Measurements from ENCODE around the gene KAZN.

The KAZN gene

DNA sequence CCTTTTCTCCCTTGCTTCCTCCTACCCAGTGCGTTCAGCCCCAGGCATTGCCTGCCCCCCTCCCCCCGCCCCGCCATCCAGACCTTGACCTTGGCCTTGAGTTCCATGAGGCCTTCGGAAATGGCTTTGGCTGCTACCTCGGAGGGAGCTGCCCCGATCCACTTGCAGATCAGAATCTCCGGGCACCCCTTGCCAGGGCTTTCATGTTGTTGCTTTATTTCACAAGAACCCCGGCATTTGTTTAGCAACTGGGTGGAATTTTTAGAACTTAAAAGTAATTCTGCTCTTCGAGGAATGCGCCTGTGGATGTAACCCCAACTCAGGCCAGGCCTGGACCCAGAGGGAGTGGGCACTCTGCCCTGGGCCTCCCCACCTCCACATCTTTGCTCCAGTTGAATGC lies 401.0 kb downstream of the KAZN start:
- DNase-seq: no peak

DNA sequence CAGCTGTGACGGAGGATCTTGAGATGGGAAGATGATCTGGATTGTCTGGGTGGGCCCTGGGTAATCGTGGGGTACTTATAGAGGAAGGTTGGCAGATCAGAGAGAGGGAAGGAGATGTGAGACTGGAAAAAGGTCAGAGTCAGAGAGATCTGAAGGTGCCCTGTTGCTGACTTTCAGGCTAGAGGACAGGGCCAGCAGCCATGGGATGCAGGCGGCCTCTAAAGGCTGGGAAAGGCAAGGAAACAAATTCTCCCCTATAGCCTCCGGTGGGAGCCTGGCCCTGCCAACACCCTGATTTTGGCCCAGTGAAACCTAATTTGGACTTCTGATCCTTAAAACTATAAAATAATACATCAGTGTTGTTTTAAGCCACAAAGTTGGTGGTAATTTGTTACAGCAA lies 401.5 kb downstream of the KAZN start:
- no peak for DNase-seq

DNA sequence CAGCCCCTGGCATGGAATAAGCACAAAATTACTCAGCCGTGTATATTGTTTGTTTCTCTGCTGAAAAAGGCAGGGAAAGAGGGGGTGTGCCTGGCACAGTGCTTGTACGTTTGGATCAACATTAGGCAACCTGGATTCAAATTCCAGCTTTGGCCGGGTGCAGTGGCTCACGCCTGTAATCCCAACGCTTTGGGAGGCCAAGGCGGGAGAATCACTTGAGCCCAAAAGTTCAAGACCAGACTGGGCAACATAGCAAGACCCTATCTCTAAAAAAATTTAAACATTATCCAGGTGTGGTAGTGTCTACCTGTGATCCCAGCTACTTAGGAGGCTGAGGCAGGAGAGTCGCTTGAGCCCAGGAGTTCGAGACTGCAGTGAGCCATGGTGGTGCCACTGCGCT lies 402.2 kb downstream of the KAZN start:
- no peak for DNase-seq

DNA sequence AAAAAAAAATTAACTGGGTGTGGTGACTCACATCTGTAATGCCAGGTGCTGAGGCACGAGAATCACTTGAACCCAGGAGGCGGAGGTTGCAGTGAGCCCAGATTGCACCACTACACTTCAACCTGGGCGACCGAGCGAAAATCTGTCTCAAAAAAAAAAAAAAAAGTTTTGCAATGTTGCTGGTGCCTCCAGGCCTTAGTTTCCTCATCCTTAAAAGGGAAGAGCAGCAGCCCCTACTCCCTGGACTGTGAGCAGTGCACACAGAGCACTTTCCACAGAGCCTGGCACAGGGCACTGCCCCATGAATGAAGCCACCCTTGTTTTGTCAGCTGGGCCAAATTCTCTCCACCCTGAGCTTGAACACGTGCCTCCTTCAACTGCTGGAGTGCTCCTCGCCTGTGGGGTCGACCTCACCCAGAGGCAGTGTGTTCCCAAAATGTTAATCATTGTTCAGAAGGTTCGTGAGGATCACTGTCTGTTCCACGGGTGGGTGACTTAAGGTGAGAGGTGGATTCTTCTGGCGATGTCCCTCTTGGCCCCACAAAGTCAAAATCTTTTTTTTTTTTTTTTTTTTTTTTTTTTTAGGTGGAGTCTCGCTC lies 402.9 kb downstream of the KAZN start:
- no peak for DNase-seq

DNA sequence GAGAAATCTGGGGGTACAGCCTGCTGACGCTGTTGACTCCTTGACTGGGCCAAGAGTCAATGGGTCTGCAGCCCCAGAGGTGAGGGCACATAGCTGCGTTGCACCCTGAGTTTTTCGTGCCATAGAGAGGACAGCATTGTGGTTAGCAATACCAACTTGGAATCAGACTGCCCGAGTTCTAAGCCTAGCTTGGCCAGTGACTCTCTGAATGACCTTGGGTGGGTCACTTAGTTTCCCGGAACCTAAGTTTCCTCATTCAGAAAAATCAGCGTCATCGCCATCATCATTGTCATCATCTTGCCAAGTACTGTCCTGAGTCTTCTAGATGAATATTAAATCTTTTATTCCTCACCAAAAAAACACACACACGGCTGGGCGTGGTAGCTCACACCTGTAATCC lies 403.8 kb downstream of the KAZN start:
- no peak for DNase-seq

DNA sequence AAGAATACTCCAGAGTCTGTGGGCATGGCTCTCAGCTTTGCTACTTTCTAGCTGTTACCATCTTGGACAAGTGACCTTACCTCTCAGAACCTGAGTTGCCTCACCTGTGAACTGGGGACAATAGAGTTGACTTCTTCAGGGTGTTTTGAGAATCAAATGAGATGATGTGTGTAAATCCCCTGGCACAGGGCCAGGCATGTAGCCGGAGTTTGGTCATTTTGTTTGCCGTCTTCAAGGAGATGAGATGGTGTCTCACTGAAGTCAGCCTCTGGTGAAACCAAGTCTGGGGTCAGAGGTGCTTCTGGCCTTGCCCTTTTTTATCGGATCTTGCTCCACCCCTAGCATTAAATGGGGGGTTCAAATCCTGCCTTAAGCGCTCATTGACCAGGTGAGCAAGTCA lies 405.9 kb downstream of the KAZN start:
- no peak for DNase-seq

DNA sequence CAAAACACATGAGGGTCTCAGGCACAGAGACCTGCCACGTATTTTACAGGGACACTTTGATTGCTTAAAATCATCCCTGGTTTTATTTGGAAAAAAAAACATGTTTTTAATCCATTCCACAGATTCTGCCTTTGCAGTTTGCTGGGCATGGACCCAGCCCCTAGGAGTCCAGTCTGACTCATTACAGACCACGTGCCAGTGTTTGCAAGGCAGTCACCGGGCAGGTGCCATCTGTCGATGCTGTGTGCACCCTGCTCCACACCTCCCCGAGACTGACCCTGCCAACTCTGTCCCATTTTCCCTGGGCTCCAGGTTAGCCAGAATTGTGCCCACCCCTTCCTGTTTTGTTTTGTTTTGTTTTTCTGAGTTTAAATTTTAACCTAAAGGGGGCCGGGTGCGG lies 406.6 kb downstream of the KAZN start:
- no peak for DNase-seq

DNA sequence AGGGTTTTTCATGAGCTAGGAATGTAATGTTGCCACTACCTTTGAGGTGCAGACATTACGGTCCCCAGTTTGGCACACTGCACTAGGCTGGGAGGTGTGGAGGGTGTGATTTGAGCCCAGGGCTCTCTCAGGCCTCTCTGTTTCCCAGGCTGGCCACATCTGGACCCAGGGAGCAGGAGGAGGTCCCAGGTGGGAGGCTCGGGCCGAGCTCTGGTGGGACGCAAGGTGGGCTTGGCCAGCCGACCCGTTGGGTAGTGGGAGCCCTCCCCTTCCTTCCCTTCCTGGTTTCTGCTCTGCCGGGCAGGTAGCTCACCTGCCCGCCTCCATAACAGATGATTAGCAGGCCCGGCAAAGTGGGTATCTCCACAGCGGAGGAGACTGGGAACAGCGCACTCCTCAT lies 408.9 kb downstream of the KAZN start:
- no peak for DNase-seq

DNA sequence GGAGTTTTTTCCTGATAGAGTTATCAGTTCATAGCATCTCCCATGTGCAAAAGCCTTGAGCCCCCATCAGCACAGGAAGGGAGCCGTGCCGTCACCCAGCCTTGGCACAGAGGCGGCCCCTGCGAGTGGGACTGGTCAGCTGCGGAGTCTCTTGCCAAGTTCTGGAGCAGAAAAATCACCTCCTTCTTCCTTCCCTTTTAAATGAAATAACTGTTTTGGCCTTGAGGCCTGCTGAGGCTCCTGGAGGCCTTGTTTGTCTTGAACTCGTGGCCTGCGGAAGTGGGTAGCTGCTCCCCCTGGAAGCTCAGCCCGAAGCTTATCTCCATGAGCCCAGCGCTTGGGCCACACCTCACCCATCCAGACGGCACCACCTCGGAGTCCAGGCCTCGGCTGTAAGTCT lies 409.4 kb downstream of the KAZN start:
- no peak for DNase-seq

DNA sequence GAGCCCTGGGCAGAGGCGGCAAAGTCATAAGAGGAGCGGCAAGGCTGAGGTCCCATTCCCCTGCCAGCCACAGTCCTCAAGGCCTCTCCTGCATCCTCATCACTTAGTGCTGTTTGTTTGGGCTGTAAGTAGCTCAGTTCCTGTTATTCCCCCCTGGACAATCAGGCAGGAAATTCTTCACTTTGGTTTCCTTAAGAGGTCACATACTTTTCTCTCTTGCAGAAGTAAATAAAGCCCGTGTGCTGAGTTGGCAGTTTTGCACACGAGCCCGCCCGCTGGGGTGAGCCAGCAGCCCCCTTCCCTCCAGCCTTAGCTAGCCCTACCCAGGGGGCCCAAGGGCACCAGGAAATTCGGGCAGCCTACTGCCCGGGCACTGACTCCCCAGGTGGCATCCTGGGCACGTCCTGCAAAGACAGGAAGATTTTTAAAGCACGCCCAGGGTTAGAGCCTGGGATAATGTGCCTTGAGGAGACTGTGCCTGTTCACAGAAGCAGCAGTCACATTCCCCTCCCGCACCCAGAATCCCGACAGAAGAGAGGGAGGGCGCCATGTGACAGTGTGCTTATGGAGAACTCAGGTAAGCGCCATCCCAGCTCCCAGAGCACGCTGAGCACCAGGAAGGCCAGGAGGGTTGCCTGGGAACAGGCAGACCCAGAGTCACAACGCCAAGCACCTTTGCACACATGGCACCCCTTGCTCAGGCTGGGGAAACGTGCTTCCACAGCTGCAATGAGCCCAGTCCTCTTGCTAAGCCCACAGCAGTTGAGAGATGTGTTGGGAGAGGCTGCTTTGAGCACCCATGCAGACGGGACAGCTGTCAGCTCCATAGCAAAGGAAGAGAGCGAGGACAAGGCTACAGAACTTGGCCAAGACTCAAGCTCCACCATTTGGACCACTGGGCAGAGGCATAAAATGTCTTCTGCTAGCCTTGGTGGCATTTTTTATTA lies 410.6 kb downstream of the KAZN start:
- no peak for DNase-seq

DNA sequence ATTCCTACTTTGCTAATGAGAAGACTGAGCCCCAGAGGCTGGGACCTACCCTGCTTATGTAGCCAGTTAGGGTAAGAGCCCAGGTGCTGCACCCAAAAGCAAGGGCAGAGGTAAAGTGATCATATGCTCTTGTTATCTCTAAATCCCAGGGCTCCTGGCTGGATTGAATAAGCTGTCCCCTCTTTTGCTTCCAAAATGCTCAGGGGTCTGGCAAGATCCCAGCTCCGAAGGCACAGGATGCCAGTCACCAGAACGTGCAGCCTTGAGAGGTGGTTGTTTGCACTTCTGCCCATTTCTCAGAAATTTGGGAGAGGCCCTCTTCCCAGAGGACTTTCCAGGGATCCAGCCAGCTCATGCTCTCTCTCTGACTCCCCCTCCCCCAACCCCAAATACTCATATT lies 412.7 kb downstream of the KAZN start:
- no peak for DNase-seq

DNA sequence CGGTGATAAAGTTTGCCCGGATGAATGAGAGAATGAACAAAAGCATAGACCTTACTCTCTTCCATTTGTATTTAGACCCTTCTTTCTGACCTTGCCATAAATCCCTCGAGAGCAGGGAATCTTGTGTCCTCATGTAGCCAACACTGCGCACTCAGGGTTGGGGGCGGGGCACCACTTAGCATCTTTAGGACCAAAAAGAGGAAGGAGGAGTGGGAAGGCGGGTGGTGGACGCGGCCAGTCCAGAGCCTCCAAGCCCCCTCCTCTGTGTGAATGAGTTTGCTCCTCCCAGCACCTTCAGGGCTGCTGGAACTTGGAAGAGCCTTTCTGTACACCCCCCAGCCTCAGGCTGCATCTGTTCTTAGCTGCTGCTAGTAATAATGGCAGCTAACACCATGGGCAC lies 413.2 kb downstream of the KAZN start:
- no peak for DNase-seq

DNA sequence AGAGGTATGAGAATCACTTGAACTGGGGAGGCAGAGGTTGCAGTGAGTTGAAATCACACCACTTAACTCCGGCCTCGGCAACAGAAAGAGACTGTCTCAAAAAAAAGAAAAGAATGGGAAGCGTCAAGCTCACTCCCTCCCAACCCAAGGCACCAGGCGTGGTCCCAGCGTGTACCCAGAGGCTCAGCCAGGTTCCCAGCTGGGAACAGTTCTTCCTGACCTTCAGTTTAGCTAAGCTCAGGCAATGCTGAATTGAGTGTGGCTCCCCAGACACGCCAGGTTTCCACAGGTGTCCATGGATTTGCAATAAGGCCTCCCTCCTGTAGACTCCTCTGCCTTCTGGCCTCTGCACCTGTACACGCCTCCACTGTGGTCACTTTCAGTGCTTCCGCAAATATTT lies 414.3 kb downstream of the KAZN start:
- DNase-seq: no peak

DNA sequence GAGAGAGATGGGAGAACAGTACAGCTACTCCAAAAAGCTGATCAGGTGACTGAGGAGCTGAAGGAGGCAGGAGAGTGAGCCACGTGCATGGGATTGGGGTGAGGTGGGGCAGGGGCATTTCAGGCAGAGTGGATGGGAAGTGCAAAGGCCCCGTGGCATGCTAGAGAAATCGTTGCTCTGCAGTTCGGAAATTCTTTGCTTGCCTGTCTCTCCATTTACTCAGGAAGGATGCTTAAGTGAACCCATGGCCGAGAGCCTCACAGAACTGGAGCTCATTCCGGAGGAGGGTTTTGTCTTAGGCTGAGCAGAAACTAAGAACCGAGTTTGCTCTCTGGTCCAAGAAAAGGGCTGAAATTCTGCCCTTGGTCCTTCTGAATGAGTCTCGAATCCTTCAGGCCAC lies 415.3 kb downstream of the KAZN start:
- no peak for DNase-seq

DNA sequence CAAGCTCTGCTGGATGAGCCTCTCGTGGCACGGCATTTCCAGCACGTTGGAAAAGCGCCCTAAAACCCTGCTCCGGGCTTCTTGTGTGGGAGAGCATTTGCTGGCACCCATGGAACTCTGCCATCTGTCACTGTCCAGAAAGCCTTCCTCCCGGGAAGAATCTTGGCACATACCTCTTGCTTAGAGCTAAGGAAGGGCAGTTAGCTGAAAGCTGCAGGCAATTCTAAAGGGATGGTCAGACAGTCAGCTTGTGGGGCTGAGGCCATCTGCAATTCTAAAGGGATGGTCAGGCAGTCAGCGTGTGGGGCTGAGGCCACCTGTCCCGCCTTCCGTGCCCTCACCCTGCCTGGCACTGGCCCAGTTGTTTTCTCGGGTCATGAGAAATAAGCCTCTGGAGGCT lies 416.0 kb downstream of the KAZN start:
- DNase-seq: no peak

DNA sequence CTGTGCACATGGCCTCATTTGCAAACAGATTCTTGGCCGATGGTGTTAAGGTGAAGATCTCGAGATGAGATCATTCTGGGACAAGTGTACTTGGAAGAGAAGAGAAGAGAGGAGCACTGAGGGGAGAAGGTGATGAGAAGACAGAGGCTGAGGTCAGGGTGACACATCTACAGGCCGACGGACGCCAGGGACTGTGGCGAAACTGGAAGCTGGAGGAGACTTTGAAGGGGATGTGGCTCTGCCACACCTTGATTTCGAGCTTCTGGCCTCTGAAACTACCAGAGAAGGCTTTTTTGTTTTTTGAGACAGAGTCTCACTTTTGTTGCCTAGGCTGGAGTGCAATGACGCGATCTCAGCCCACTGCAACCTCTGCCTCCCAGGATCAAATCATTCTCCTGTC lies 417.5 kb downstream of the KAZN start:
- no peak for DNase-seq

DNA sequence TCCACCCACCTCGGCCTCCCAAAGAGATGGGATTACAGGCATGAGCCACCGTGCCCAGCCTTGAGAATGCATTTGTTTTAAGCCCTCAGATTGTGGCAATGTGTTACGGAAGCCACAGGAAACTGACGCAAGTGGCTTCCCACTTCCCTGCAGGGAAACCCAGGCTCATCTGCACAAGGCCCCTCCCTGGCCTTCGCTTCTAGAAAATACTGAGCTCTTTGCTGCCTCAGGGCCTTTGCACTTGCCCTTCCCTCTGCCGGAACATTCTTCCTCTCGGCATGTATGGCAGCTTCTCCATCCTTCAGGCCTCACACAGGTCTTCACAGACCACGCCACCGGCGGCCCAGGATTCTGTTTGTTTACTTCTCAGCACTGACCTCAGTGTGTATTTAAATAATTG lies 418.0 kb downstream of the KAZN start:
- DNase-seq: no peak

DNA sequence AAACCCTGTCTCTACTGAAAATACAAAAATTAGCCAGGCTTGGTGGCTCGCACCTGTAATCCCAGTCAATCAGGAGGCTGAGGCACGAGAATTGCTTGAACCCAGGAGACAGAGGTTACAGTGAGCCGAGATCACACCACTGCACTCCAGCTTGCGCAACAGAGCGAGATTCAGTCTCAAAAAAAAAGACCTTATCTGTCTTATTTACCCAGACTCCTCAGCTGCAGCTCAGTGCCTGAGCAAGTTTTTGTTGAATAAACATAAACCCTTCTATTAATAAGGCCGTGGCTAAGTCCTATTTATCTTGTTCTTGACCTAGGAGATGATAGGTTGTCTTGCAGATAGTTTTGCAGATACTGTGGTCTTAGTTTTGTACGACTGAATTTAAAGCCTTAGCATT lies 418.6 kb downstream of the KAZN start:
- DNase-seq: no peak

DNA sequence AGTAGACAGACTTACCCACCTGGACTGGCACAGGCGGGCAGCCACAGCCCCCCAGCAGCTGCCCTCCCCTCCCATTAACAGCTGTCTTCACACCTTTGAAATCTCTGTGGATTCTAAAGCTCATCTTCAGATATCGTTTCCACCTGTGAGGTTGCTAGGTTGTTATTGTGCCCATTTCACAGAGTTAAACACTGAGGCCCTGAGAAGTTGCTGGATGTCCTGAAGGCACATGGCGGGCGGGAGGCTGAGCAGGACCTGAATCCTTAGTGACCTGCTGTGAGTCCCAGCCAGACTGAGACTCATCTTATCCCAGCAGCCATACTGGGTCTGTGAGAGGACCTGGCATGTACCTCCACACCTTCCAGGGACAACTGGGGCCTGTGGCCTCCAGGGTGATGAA lies 420.3 kb downstream of the KAZN start:
- DNase-seq: no peak

DNA sequence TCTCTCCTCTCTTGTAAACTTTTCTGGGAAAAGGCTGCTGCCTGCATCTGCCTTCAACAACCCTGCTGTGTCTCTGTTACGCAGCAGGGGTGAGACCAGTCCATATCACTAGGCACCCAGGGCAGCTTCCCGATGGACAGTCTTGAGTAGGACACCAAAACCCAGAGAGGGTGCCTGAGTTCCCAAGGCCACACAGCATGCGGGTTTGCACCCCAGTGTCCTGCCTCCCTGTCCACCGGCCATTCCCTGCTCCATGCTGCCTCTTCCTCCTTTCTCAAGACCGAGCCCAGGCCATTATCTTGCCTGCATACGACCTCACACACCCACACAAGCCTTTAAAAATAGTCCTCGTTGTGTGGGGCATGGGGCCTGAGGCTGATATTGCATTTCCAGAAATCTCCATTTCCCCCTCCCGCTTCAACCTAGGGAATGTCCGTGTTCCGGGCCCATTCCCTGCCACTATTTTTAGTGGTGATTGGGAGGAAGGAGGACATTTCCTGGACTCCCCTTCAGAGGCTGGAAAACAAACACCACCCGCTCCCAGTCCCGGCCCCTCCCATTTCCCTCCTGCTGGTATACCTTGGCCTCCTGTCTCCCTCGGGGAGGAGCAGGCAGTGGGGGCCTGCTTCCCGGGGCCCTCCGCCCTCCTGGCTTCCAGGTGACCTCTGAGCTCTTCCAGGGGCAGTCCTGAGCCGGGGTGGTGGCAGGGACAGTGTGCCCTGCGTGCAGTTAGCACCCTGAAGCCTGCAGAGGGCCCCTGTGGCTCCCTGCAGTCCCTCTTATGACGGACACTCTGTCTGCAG lies 422.7 kb downstream of the KAZN start:
- no peak for DNase-seq

DNA sequence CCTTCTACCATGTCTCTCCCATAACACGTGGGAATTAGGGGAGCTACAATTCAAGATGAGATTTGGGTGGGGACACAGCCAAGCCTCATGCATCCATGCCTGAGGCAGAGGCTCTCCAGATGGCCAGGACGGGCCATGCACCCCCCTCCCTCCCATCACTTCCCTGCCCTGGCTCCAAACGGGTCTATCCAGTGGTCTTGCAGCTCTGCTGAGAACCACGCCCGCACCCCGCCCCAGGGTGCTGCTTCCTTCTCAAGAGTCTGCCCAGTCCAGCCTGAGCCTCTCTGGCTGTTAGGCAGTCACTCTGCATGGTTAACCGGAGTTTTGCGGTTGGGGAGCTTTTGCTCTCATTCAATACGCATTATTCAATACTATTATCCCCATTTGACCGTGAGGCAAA lies 423.6 kb downstream of the KAZN start:
- DNase-seq: no peak

DNA sequence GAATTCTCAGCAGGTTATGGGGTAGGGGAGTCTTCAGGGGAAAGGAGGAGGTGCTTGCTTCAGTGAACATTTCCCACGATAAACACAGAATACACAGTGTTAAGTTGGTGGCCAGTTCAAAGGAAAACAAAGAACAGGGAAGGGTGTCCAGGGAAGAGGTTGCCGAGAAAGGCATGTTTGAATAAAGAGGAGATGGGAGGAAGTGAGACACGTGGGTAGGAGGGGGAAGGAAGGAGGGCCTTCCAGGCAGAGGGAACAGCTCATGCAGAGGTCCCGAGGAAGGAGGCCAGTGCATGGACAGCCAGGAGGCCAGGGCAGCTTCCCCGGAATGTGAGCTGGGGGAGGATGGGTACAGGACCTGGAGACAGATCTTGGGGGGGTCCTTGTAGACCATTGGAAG lies 424.7 kb downstream of the KAZN start:
- DNase-seq: no peak

DNA sequence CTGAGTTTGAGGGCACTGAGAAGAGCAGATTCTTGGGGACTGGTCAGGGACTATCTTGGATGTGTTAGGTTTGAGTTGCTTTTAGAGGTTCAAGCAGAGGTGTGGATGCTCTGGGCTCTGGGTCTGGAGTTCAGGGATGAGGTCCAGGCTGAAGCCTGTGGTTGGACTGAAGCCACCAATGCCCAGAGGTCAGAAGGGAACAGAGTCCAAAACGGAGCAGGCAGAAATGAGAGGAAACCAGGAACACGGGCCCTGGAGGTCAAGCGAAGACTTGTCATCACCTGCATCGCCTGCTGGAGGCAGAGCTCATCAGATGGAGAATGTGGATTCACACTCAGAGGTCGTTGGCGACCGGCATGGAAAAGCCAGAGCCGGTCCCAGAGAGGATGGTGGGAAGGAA lies 425.5 kb downstream of the KAZN start:
- no peak for DNase-seq

DNA sequence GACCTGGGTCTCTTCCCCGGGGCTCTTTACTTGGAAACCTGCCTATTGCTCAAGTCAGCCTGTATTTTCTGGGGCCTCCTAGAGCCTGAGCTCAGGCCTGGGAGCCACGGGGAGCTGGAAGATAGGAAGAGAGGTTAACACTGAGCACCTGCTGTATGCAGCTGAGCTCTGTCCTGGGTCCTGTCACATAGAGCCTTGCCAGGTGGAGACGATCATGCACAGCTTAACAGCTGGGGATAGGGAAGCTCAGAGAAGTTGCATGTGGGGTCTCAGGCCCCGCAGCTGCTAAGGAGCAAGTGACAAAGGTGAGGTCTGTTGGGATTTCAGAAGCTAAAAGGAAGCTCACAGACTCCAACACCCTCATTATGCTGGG lies 427.6 kb downstream of the KAZN start:
- DNase-seq: no peak

Data from EL (cell line).